Measurements from ENCODE around the gene AOC2.
"Not testable (repeated sequence)": the region's sequence is repeated elsewhere in the genome, so short reads cannot be mapped to it uniquely, and the experiment has no call there.

Gene AOC2

DNA sequence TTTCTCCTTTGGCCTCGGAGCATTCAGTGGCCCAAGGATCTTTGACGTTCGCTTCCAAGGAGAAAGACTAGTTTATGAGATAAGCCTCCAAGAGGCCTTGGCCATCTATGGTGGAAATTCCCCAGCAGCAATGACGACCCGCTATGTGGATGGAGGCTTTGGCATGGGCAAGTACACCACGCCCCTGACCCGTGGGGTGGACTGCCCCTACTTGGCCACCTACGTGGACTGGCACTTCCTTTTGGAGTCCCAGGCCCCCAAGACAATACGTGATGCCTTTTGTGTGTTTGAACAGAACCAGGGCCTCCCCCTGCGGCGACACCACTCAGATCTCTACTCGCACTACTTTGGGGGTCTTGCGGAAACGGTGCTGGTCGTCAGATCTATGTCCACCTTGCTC, 8.0 kb downstream of the AOC2 start:
- no peak overlapping the region for H3K27ac ChIP-seq
- TF ChIP-seq ZFX (IDR thresholded peaks at IDR 0.05; ENCODE audit: borderline replicate concordance), result no peak
- TF ChIP-seq, protein P1, sequence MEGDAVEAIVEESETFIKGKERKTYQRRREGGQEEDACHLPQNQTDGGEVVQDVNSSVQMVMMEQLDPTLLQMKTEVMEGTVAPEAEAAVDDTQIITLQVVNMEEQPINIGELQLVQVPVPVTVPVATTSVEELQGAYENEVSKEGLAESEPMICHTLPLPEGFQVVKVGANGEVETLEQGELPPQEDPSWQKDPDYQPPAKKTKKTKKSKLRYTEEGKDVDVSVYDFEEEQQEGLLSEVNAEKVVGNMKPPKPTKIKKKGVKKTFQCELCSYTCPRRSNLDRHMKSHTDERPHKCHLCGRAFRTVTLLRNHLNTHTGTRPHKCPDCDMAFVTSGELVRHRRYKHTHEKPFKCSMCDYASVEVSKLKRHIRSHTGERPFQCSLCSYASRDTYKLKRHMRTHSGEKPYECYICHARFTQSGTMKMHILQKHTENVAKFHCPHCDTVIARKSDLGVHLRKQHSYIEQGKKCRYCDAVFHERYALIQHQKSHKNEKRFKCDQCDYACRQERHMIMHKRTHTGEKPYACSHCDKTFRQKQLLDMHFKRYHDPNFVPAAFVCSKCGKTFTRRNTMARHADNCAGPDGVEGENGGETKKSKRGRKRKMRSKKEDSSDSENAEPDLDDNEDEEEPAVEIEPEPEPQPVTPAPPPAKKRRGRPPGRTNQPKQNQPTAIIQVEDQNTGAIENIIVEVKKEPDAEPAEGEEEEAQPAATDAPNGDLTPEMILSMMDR (IDR thresholded peaks at IDR 0.05), result no peak

DNA sequence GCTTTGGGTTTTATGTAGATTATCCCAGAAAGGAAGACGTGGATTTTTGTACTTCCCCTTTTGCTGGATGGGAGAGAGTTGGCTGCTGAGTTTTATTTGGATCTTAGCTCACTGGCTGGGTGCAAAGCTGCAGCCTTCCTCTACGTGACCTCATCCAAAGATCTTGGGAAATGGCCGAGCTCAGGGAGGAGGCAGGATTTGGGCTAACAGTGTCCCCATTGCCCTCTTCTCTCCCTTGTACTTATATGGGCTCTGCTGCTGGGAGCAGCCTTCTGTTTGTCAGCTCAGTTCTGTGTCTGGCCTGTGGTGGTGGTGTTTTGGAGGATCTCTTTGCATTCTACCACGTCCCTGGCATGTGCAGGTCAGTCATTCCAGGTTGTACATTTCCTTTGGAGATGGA, 8.6 kb downstream of the AOC2 start:
- TF ChIP-seq, protein P1 (IDR thresholded peaks at IDR 0.05), result no peak
- no peak for TF ChIP-seq ZFX (IDR thresholded peaks at IDR 0.05; ENCODE audit: borderline replicate concordance)
- H3K27ac ChIP-seq, result no peak overlapping the region

DNA sequence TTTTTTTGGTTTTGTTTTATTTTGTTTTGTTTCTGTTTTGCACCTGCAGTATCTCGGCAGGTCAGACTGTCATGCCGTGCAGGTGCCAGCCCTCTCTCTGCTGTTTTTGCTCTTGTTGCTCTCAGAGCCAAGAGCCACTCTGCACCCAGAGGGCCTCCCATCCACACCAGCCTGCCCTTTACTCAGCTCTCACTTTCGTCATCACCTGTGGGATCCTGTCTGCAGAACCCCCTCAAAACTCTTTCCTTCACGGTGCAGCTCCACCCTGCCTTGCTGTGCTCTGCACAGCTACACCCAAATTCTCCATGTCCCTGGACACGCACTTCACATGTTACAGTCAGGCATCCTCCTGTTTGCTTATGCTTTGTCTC, 9.2 kb downstream of the AOC2 start:
- H3K27ac ChIP-seq, result no peak overlapping the region
- no peak for TF ChIP-seq ZFX (IDR thresholded peaks at IDR 0.05; ENCODE audit: borderline replicate concordance)
- TF ChIP-seq, protein P1 (IDR thresholded peaks at IDR 0.05), result no peak

DNA sequence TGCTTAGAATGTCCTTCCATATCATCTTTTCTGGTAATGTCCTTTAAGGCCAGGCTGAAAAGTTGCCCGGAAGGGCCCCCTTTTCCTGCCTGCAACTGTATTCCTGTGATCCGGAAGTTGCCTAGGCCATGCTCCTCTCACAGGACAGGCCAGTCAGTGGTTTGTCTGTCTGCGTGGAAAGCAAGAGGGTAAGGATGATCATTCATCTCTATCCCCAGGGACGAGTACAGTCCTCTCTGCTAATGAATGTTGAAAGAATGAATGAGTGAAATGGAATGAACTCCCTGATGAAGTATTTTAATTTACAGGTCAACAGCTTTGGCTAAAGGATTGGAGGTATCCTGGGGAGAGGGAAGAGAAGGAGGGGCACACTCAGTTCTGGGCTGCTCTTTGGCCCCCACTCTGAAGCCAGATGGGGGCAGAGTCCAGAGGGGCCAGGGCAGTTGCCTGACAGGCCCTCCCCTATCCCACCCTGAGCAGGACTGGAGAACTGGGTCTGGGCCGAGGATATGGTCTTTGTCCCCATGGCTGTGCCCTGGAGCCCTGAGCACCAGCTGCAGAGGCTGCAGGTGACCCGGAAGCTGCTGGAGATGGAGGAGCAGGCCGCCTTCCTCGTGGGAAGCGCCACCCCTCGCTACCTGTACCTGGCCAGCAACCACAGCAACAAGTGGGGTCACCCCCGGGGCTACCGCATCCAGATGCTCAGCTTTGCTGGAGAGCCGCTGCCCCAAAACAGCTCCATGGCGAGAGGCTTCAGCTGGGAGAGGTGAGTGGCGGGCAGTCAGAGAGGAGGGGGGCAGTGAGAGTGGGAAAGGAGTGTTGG, 9.8 kb downstream of the AOC2 start:
- TF ChIP-seq, protein P1 (IDR thresholded peaks at IDR 0.05), result no peak
- no peak for TF ChIP-seq ZFX (IDR thresholded peaks at IDR 0.05; ENCODE audit: borderline replicate concordance)
- H3K27ac ChIP-seq, result no peak overlapping the region

DNA sequence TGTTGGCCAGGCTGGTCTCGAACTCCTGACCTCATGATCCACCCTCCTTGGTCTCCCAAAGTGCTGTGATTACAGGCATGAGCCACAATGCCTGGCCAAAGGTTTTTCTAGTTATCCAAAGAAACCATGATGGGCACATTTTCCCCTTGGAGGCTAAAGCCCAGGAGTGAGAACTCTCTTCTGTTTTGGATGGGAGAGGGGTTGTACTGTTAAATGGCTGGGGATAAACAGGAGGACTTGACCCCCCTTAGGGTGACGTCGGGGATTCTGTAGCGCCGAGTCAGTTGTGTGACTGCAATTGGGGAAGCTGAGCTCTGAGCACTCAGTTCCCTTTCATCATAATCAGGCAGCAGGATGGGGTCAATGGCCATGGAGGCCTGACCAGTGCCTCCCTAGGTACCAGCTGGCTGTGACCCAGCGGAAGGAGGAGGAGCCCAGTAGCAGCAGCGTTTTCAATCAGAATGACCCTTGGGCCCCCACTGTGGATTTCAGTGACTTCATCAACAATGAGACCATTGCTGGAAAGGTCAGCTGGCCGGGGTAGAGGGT, 10.7 kb downstream of the AOC2 start:
- TF ChIP-seq, protein P1 (IDR thresholded peaks at IDR 0.05), result no peak
- no peak for TF ChIP-seq ZFX (IDR thresholded peaks at IDR 0.05; ENCODE audit: borderline replicate concordance)
- H3K27ac ChIP-seq, result no peak overlapping the region

DNA sequence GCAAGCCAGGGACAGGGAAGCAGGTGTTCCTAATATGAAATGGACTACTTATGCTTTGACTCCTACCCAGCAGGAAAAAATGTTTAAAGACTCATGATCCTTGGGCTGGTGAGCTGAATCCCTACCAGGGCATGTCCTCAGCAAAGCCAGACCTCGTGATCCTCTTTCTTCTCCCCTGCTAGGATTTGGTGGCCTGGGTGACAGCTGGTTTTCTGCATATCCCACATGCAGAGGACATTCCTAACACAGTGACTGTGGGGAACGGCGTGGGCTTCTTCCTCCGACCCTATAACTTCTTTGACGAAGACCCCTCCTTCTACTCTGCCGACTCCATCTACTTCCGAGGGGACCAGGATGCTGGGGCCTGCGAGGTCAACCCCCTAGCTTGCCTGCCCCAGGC, 11.7 kb downstream of the AOC2 start:
- H3K27ac ChIP-seq, result not testable (repeated sequence)

DNA sequence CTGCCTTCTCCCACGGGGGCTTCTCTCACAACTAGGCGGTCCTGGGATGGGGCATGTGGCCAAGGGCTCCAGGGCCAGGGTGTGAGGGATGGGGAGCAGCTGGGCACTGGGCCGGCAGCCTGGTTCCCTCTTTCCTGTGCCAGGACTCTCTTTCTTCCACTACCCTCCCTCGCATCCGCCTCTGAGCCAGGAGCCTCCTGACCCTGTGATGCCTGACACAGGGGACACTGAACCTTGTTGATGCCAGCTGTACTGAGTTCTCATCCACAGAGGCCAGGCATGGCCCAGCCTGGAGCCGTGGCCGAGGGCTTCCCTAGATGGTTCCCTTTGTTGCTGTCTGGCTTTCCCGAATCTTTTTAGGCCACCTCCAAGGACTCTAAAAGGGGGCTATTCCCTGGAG, 12.1 kb downstream of the AOC2 start:
- H3K27ac ChIP-seq, result not testable (repeated sequence)

DNA sequence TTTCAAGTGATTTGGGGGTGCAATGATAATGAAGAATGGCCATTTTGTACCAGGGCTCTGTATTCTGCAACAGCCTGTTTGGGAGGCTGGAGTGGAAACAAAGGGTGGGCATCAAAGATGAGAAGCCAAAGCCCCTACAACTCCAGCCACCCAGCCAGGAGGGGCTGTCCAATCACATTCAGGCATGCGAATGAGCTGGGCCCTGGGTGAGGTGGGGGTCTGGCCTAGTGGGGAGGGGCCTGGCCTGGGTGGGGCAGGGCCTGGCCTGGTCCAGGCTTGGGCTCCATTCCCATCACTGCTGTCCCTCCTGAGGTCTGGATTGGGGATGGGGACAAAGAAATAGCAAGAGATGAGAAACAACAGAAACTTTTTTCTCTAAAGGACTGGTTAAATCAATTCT, 13.0 kb downstream of the AOC2 start:
- no peak for TF ChIP-seq ZFX (IDR thresholded peaks at IDR 0.05; ENCODE audit: borderline replicate concordance)
- H3K27ac ChIP-seq, result no peak overlapping the region

DNA sequence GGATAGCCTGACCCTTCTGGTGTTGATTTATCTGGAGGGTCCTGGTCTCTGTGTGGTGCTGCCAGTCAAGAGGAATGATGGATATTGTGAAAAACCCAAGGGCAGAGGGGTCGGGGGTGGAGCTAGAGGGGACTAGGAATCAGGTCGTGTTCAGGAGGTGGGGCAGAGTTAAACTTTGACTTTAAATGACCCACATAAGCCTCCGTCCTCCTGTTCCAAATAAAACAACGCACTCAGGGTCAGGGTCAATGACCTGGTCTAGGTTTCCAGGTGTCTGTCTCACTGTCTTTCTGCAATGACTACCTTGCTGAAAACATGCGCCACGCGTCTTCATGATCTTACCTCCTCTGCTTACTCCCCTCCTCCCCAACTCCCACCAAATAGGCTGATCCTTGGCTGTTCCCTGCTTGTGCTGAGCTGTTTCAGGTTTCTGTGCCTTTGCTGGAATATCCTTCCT, 21.3 kb downstream of the AOC2 start:
- H3K27ac ChIP-seq, result no peak overlapping the region
- TF ChIP-seq, protein P1 (IDR thresholded peaks at IDR 0.05), result no peak
- TF ChIP-seq ZFX (IDR thresholded peaks at IDR 0.05; ENCODE audit: borderline replicate concordance), result no peak
